Body of pancreas (tissue), 4 donors: ENCODE measurements around the gene LHX8. TPM values are rescaled to one million over a fixed set of nuclear protein-coding genes. Genes with fewer than 3 reads are reported as not detected.
"Not testable (repeated sequence)": the region's sequence is repeated elsewhere in the genome, so short reads cannot be mapped to it uniquely, and the experiment has no call there.

Experiments
- ATAC-seq: fragments of 150-250 bp; one replicate; pipeline ENCODE4 v1.9.1; 2016
- DNase-seq, 4 donors: peaks; one replicate each; pipeline ENCODE4 v3.0.0-alpha.2; 2019
- H3K27ac ChIP-seq, 4 donors: fragments of 200-600 bp; sonication (generic); 1 replicate in 3 of 4; 2 replicates in 1 of 4; pipeline versions ENCODE4 v1.5.1 to v1.6.1; 2016 to 2019; ENCODE audit warnings: mild to moderate bottlenecking in 1 of 4, mixed read lengths in 1 of 4, moderate library complexity in 1 of 4
- H3K27me3 ChIP-seq, 2 donors: fragments of 200-600 bp; sonication (generic); one replicate each; pipeline ENCODE4 v1.6.0; 2016; ENCODE audit warnings: mild to moderate bottlenecking in 1 of 2
- H3K36me3 ChIP-seq, 2 donors: fragments of 200-600 bp; sonication (generic); replicated peaks in 1 of 2; 2 replicates each; pipeline ENCODE4 v1.5.1; 2016; ENCODE audit warnings: low read depth in 2 of 2; ENCODE audit not compliant: insufficient read depth in 1 of 2
- H3K4me1 ChIP-seq: fragments of 200-600 bp; sonication (generic); one replicate; pipeline ENCODE4 v1.6.0; 2016
- H3K4me3 ChIP-seq, 2 donors: fragments of 200-600 bp; sonication (generic); 1 replicate in 1 of 2; 2 replicates in 1 of 2; pipeline ENCODE4 v1.5.1; 2016 to 2019
- H3K9me3 ChIP-seq, 3 donors: fragments of 200-600 bp; sonication (generic); 1 replicate in 2 of 3; 2 replicates in 1 of 3; pipeline ENCODE4 v1.5.1; 2016
- POLR2A ChIP-seq, 3 donors: fragments of 450-650 bp; IDR thresholded peaks; one replicate each; pipeline ENCODE4 v1.6.1; 2016; ENCODE audit warnings: antibody characterized with exemption in 3 of 3, mild to moderate bottlenecking in 2 of 3
- WGBS, 2 donors: methylation state at CpG; one replicate each; pipeline ENCODE4 v1.1.5; 2017; 5-methylcytosine and 5-hydroxymethylcytosine counted together
- intact Hi-C: fragments of 100-400 bp; cut with DNase I; formaldehyde crosslinking; loops from one replicate; pipeline ENCODE4 v1.15.1; 2023
- total RNA-seq, 2 donors: library from RNA; depleted of rRNA; stranded (reverse); fragments of >200 nt; gene quantifications; one replicate each; pipeline ENCODE4 v1.1.0, GENCODE V29; 2016
- TF ChIP-seq, protein P1 (sequence below), 7 experiments: fragments of 450-650 bp in 4 of 7; fragments of 200-600 bp in 3 of 7; sonication (generic) in 3 of 7; IDR thresholded peaks; one replicate each; pipeline ENCODE4 v1.5.1; 2016 to 2019; ENCODE audit warnings: antibody characterized with exemption in 7 of 7

Gene LHX8
- total RNA-seq, 2 donors from 2014 or later, result not detected

DNA sequence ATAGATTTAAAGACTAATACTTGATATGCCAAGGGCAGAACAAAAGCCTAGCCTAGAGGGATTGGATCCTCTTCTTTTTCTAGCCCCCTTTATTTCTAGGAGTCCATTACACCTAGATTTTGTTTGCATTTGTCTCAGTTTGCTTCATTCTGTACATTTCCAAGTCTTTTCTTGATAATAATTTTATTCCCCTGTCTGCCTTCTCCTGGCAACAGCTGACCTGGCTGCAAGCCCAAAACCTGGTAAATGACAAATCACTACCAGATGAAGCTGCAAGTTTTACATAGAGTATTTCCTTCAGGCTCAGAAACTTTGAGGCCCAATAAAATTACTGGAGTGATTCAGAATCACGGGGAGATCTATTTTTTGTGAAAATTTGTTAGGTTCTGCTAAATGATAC lies 36.5 kb upstream of the LHX8 start:
- Histone ChIP-seq H3K27ac (no peak overlapping the region), H3K4me1 (no peaks in the 10 kb centered on the region), H3K36me3 (no peaks in the 10 kb centered on the region), H3K9me3 (no peaks in the 10 kb centered on the region), H3K4me3 (no peak overlapping the region), H3K27me3 (no peaks in the 10 kb centered on the region)
- peak; percentile 10 to 59 (median 16) for DNase-seq
- no peak for ATAC-seq
- WGBS, 2 donors, result 13 to 32% methylated on average over 1 of the region's 1 CpG
- intact Hi-C loops, result no loop called here
- TF ChIP-seq, protein P1, sequence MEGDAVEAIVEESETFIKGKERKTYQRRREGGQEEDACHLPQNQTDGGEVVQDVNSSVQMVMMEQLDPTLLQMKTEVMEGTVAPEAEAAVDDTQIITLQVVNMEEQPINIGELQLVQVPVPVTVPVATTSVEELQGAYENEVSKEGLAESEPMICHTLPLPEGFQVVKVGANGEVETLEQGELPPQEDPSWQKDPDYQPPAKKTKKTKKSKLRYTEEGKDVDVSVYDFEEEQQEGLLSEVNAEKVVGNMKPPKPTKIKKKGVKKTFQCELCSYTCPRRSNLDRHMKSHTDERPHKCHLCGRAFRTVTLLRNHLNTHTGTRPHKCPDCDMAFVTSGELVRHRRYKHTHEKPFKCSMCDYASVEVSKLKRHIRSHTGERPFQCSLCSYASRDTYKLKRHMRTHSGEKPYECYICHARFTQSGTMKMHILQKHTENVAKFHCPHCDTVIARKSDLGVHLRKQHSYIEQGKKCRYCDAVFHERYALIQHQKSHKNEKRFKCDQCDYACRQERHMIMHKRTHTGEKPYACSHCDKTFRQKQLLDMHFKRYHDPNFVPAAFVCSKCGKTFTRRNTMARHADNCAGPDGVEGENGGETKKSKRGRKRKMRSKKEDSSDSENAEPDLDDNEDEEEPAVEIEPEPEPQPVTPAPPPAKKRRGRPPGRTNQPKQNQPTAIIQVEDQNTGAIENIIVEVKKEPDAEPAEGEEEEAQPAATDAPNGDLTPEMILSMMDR (IDR thresholded peaks at IDR 0.05), result no peak
- no peak for TF ChIP-seq POLR2A (IDR thresholded peaks at IDR 0.05)

DNA sequence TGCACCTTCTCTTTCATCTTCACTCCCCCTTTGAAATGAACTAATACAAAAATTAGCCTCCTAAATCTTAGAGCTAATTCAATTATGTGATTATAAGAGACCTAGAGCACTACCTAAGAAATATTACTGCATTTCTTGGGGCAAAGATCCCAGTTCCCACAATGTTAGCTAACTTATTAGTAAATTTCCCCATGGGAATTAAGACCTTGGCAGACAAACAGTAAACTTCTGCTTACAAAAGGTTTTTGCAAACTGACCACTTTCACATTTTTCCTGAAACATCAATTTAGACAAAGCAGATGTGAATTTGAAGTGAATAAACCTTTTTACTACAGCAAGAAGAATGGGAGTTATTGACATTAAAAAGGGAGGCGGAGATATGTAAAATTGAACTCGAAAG lies 34.6 kb upstream of the LHX8 start:
- no peaks in the 10 kb centered on the region for H3K36me3 ChIP-seq
- ATAC-seq (no peak), DNase-seq (no peak)
- WGBS, 2 donors, result 70 to 75% methylated on average over 2 of the region's 2 CpGs
- H3K4me3 ChIP-seq, result no peak overlapping the region
- no peaks in the 10 kb centered on the region for H3K4me1 ChIP-seq
- no peak for TF ChIP-seq POLR2A (IDR thresholded peaks at IDR 0.05)
- TF ChIP-seq, protein P1 (IDR thresholded peaks at IDR 0.05), result no peak
- H3K9me3 ChIP-seq, result no peaks in the 10 kb centered on the region
- intact Hi-C loops, result no loop called here
- H3K27ac ChIP-seq, result no peak overlapping the region
- no peaks in the 10 kb centered on the region for H3K27me3 ChIP-seq

DNA sequence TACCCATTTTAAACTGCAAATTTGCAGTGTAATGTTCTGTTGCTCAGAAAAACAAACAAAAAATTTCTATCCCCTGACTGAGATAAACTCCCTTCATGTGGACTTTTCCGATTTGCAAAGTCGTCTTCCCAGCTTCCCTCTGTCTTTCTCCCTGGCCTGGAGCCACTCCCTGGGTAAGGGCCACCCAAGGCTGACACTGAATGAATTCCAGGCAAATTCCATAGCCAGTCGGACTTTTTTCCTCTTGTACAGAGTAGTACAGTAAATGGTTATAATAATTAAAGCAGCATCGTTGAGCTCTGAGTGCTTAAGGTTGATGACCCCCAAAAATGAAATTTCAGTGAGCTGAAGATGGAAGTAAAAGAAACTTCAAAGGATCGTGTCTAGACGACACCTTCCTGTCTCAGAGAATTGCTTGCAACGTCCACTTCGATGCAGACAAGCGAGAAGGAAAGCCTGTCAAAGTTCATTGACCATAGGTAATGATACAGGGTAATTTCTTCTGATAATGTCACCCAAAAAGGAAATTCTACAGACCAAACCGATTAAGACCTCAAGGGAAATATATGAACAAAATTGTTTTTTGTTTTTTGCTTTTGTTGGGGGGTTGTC lies 33.6 kb upstream of the LHX8 start:
- DNase-seq, result no peak
- H3K9me3 ChIP-seq, result no peaks in the 10 kb centered on the region
- H3K4me3 ChIP-seq, result no peak overlapping the region
- no peaks in the 10 kb centered on the region for H3K27me3 ChIP-seq
- H3K27ac ChIP-seq, result no peak overlapping the region
- intact Hi-C loops, result no loop called here
- no peaks in the 10 kb centered on the region for H3K4me1 ChIP-seq
- WGBS, 2 donors, result 40 to 43% methylated on average over 10 of the region's 10 CpGs
- TF ChIP-seq, protein P1 (IDR thresholded peaks at IDR 0.05), result no peak
- no peak for TF ChIP-seq POLR2A (IDR thresholded peaks at IDR 0.05)
- ATAC-seq, result no peak
- no peaks in the 10 kb centered on the region for H3K36me3 ChIP-seq

DNA sequence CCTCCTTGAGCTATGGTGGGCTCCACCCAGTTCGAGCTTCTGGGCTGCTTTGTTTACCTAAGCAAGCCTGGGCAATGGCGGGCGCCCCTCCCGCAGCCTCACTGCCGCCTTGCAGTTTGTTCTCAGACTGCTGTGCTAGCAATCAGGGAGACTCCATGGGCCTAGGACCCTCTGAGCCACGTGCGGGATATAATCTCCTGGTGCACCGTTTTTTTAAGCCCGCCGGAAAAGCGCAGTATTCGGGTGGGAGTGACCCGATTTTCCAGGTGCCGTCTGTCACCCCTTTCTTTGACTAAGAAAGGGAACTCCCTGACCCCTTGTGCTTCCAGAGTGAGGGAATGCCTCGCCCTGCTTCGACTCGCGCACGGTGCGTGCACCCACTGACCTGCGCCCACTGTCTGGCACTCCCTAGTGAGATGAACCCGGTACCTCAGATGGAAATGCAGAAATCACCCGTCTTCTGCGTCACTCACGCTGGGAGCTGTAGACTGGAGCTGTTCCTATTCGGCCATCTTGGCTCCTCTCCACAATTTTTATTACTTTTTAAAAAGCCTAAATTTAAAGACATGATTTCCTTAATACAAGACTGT lies 21.7 kb upstream of the LHX8 start:
- intact Hi-C loops, DNase-seq, H3K9me3 ChIP-seq, H3K36me3 ChIP-seq, H3K4me3 ChIP-seq, H3K27me3 ChIP-seq, ATAC-seq, H3K27ac ChIP-seq, H3K4me1 ChIP-seq: not testable (repeated sequence)
- 83 to 87% methylated on average over 24 to 26 of the region's 26 CpGs for WGBS, 2 donors

DNA sequence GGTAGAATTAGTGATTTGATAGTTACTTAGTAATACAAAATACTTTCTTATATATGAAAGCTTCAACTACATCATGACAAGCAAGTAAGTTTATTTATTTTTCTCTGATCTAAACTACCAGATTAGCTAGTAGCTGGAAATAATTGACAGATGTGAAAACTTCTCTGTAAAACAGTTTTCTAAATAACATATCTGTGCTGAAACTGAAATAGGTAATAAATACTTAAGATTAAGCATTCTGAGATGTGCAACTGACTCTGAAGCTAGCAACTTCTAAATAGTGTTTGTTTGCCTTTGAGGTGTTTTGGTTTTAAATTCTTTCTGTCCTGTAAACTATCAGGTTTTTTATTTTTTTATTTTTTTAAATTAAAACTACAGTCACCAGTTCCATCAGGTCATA lies 18.5 kb upstream of the LHX8 start:
- ATAC-seq (no peak), DNase-seq (no peak)
- H3K9me3 ChIP-seq, result no peaks in the 10 kb centered on the region
- no peak overlapping the region for H3K4me3 ChIP-seq
- TF ChIP-seq, protein P1 (IDR thresholded peaks at IDR 0.05), result no peak
- no peak for TF ChIP-seq POLR2A (IDR thresholded peaks at IDR 0.05)
- intact Hi-C loops, result no loop called here
- no peak overlapping the region for H3K27ac ChIP-seq
- H3K4me1 ChIP-seq, result no peaks in the 10 kb centered on the region
- H3K36me3 ChIP-seq, result no peaks in the 10 kb centered on the region
- no peaks in the 10 kb centered on the region for H3K27me3 ChIP-seq
